Small intestine (tissue), 7 donors: ENCODE data around the gene GAS7. TPM values are rescaled to one million over a fixed set of nuclear protein-coding genes. Genes with fewer than 3 reads are reported as not detected.
A peak's percentile ranks its signal among the peaks of the same experiment; 100 is the strongest.

ENCODE experiments used
- DNase-seq, 2 donors: peaks; one replicate each; pipeline versions ENCODE4 v3.0.0 to v3.0.0-alpha.2; 2013
- FAIRE-seq: peaks from 2 replicates; lab custom pipeline; 2012; peaks lifted over from hg19 to GRCh38; lab: Jason Lieb, UNC
- H3K27ac ChIP-seq, 3 donors: one replicate each; pipeline ENCODE4 v1.5.1; 2013; ENCODE audit warnings: low read length in 2 of 3, mild to moderate bottlenecking in 2 of 3, control low read depth in 1 of 3, inconsistent platforms in 1 of 3, low read depth in 1 of 3, moderate library complexity in 1 of 3
- H3K27me3 ChIP-seq, 3 donors: one replicate each; pipeline ENCODE4 v1.6.1; 2013; ENCODE audit warnings: low read length in 3 of 3, inconsistent platforms in 1 of 3; ENCODE audit not compliant: control insufficient read depth in 3 of 3, insufficient read depth in 3 of 3
- H3K36me3 ChIP-seq, 3 donors: one replicate each; pipeline ENCODE4 v1.6.1; 2013; ENCODE audit warnings: low read length in 3 of 3, inconsistent platforms in 1 of 3, low read depth in 1 of 3, mild to moderate bottlenecking in 1 of 3, moderate library complexity in 1 of 3; ENCODE audit not compliant: control insufficient read depth in 3 of 3, insufficient read depth in 2 of 3
- H3K4me1 ChIP-seq, 3 donors: one replicate each; pipeline ENCODE4 v1.6.1; 2013; ENCODE audit warnings: low read length in 2 of 3, inconsistent platforms in 1 of 3, low read depth in 1 of 3, mild to moderate bottlenecking in 1 of 3, moderate library complexity in 1 of 3; ENCODE audit not compliant: control insufficient read depth in 3 of 3, insufficient read depth in 2 of 3
- H3K4me3 ChIP-seq, 3 donors: one replicate each; pipeline ENCODE4 v1.5.1; 2013; ENCODE audit warnings: low read length in 3 of 3, control low read depth in 1 of 3, inconsistent platforms in 1 of 3, low read depth in 1 of 3, mild to moderate bottlenecking in 1 of 3, moderate library complexity in 1 of 3
- H3K9me3 ChIP-seq, 2 donors: one replicate each; pipeline ENCODE4 v1.6.1; 2013; ENCODE audit warnings: low read depth in 1 of 2, low read length in 1 of 2; ENCODE audit not compliant: control insufficient read depth in 2 of 2, insufficient read depth in 1 of 2
- WGBS, 3 donors: extraction: QIAGEN DNeasy Blood & Tissue Kit; methylation state at CpG; one replicate each; pipeline ENCODE4 v1.1.7; 2013; 5-methylcytosine and 5-hydroxymethylcytosine counted together
- polyA plus RNA-seq, 4 donors: library from polyadenylated mRNA; stranded (reverse) in 3 of 4; unstranded in 1 of 4; fragments of 200-250 nt in 3 of 4; fragments of 120-200 nt in 1 of 4; gene quantifications; one replicate each; pipeline versions ENCODE4 v1.2.1 to v1.2.3, GENCODE V29; 2013
- donor health status: healthy with polysubstance abuse.
- donor health status: control.
- donor health status: control.
- donor health status: Bipolar disorder and iron deficiency.
- donor health status: healthy.

GAS7 gene
- polyA plus RNA-seq, 4 donors = 1.1 to 14.9 (median 5.9) TPM

DNA sequence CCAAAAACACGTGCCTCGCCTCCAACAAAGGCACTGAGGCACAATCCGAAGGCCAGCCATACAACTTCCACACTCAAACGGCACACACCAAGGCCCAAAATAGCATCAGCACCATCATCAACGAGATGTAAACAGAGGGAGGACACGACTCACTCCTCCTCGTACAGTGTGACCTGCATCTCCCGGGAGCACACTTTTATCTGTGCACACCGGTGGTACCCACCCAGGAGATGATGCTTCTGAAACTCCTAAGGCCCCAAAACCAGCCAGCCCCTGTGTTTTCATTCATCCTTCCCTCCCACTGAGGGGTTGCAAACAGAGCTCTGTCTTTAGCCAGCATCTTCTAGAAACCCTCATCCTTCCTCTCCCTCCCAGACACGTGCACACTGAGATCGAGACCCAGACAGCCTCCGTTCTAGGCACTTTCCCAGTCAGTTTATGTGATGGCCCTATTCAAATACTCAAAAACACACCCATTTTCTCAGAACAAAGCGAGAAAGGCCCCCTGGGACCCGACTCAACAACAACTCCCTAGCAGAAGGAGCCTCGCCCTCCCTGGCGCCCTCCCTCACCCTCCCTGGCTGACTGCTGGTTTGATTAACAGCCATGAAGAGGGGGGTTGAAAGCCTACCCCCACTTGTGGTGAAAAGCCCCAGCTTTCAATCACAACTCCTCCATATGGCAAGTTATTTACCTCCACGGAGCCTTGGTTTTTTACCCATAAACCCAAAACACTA lies 76.3 kb downstream of the GAS7 start:
- Histone ChIP-seq H3K36me3 (no peaks in the 10 kb centered on the region), H3K9me3 (no peaks in the 10 kb centered on the region), H3K27me3 (no peaks in the 10 kb centered on the region), H3K27ac (no peak overlapping the region), H3K4me1 (peaks cover 0 to 58% (median 7%) of the 10 kb centered on the region in 3 donors), H3K4me3 (no peak overlapping the region)
- WGBS, 3 donors = 60 to 70% (median 62%) methylated on average over 17 of the region's 17 CpGs
- no peak for FAIRE-seq
- no peak for DNase-seq

DNA sequence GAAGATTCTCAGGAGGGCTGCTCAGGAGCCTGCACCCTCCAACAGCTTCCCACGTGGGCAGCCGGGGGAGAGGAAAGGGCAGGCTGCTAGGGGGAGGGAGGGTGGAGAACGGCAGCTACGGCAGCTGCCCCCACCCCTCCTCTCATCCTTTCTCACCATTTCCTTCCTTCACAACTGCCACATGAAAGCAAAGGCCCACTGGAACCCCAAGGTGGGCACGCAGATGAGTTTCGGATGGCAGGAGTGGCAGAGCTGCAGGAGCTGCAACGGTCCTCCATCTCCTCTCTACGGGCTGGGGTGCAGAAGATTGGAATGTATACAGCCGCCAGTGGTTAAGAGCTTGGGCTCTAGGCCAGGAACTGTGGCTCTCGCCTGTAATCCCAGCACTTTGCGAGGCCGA lies 77.7 kb downstream of the GAS7 start:
- no peak for DNase-seq
- H3K27ac ChIP-seq = no peak overlapping the region
- WGBS, 3 donors = 43 to 68% (median 58%) methylated on average over 12 of the region's 12 CpGs
- no peak for FAIRE-seq
- peaks cover 0 to 58% (median 7%) of the 10 kb centered on the region in 3 donors for H3K4me1 ChIP-seq
- no peaks in the 10 kb centered on the region for H3K27me3 ChIP-seq
- no peak overlapping the region for H3K4me3 ChIP-seq
- no peaks in the 10 kb centered on the region for H3K36me3 ChIP-seq
- no peaks in the 10 kb centered on the region for H3K9me3 ChIP-seq

DNA sequence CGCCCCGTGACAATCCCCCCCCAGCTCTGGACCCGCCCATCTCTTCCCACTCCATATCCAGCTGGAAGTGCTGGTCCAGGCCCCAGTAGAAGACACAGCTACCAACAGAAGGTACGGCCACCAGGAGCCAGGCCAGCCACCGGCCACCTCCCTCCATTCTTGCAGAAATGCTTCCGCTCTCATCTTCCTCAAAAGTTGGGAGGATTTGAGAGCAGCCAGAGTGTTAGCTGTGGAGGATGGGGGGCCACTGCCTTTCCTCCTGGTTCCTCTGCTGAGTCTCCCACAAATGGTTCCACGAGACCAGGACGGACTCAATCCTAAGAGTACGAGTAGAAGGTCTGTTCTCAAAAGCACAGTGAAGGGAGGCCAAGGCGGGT lies 78.3 kb downstream of the GAS7 start:
- Histone ChIP-seq H3K27me3 (no peaks in the 10 kb centered on the region), H3K36me3 (no peaks in the 10 kb centered on the region), H3K4me1 (peaks cover 0 to 60% (median 7%) of the 10 kb centered on the region in 3 donors), H3K27ac (peak overlapping the region in 1 of 3 donors; percentile 34), H3K4me3 (no peak overlapping the region), H3K9me3 (no peaks in the 10 kb centered on the region)
- FAIRE-seq (no peak), DNase-seq (no peak)
- 62 to 66% (median 64%) methylated on average over 10 of the region's 10 CpGs for WGBS, 3 donors

GRCh38 chr17:10119203-10120108 lies 79.0 kb downstream of the GAS7 start:
- Histone ChIP-seq H3K27ac (peak overlapping the region in 2 of 3 donors; percentile 12 to 22), H3K9me3 (no peaks in the 10 kb centered on the region), H3K4me1 (peaks cover 0 to 65% (median 7%) of the 10 kb centered on the region in 3 donors), H3K27me3 (no peaks in the 10 kb centered on the region), H3K4me3 (no peak overlapping the region), H3K36me3 (no peaks in the 10 kb centered on the region)
- DNase-seq = peak; percentile 20 to 55
- WGBS, 3 donors = 25 to 35% (median 35%) methylated on average over 8 of the region's 8 CpGs
- no peak for FAIRE-seq

GRCh38 chr17:10118788-10119130 lies 79.6 kb downstream of the GAS7 start:
- WGBS, 3 donors = 78 to 86% (median 79%) methylated on average over 5 of the region's 5 CpGs
- Histone ChIP-seq H3K27me3 (no peaks in the 10 kb centered on the region), H3K4me1 (peaks cover 0 to 64% (median 7%) of the 10 kb centered on the region in 3 donors), H3K9me3 (no peaks in the 10 kb centered on the region), H3K36me3 (no peaks in the 10 kb centered on the region), H3K4me3 (no peak overlapping the region), H3K27ac (no peak overlapping the region)
- FAIRE-seq = no peak
- no peak for DNase-seq

GRCh38 chr17:10117581-10118001 lies 80.8 kb downstream of the GAS7 start:
- Histone ChIP-seq H3K4me1 (peaks cover 0 to 53% (median 7%) of the 10 kb centered on the region in 3 donors), H3K4me3 (no peak overlapping the region), H3K27me3 (no peaks in the 10 kb centered on the region), H3K27ac (peak overlapping the region in 1 of 3 donors; percentile 65), H3K9me3 (no peaks in the 10 kb centered on the region), H3K36me3 (no peaks in the 10 kb centered on the region)
- peak in 1 of 2 donors; percentile 20 for DNase-seq
- 69 to 90% (median 74%) methylated on average over 7 of the region's 7 CpGs for WGBS, 3 donors
- FAIRE-seq = no peak

DNA sequence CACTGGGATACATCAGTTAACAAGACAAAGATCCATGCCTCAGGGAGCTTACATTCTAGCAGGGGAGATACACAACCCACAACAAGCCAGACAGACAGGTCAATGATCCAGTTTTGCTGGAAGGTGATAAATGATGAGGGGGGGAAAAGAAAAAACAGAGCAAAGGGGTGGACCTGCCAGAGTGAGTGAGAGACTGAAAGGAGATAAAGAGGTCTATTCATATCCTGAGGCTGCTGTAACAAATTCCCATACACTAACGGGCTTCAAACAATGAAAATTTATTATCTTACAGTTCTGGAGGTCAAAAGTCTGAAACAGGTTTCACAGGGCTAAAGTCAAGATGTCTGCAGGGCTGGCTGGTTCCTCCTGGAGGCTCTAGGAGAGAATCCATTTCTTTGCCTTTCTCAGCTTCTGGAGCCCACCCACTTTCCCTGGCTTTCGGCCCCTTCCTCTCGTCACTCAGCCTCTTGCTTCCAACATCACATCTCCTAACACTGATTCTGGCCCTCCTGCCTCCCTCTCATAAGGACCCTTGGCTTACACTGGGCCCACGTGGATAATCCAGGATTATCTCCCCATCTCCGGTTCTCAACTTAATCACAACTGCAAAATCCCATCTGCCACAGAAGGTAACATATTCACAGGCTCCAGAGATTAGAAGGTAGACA lies 81.5 kb downstream of the GAS7 start:
- Histone ChIP-seq H3K4me1 (peaks cover 0 to 53% (median 7%) of the 10 kb centered on the region in 3 donors), H3K9me3 (no peaks in the 10 kb centered on the region), H3K27ac (peak overlapping the region in 1 of 3 donors; percentile 70), H3K4me3 (no peak overlapping the region), H3K36me3 (no peaks in the 10 kb centered on the region), H3K27me3 (no peaks in the 10 kb centered on the region)
- DNase-seq = peak in 1 of 2 donors; percentile 79
- 47 to 72% (median 49%) methylated on average over 5 of the region's 5 CpGs for whole genome bisulfite sequencing, 3 donors
- FAIRE-seq = no peak

- Histone ChIP-seq H3K4me3 (no peak overlapping the region), H3K27me3 (no peaks in the 10 kb centered on the region), H3K4me1 (peaks cover 0 to 53% (median 7%) of the 10 kb centered on the region in 3 donors), H3K36me3 (no peaks in the 10 kb centered on the region), H3K9me3 (no peaks in the 10 kb centered on the region), H3K27ac (peak overlapping the region in 1 of 3 donors; percentile 70)
- DNase-seq (no peak), FAIRE-seq (no peak)
- WGBS, 3 donors = 78 to 94% (median 84%) methylated on average over 5 of the region's 5 CpGs
Measured at GRCh38 chr17:10116267-10116666, 82.1 kb downstream of the GAS7 start.
